WTC11 (cell line): ENCODE data around the gene ACAT2.

Experiments used
- ESRRA ChIP-seq: sonication (generic); formaldehyde crosslinking; IDR thresholded peaks from 2 replicates; pipeline ENCODE4 v1.8.1; 2022; ENCODE audit warnings: mild to moderate bottlenecking, missing genetic modification reagents, borderline replicate concordance
- JUN ChIP-seq: sonication (generic); formaldehyde crosslinking; IDR thresholded peaks from 2 replicates; pipeline ENCODE4 v1.8.0; 2023; ENCODE audit warnings: mild to moderate bottlenecking, missing genetic modification reagents
- PREB ChIP-seq: sonication (generic); formaldehyde crosslinking; IDR thresholded peaks from 2 replicates; pipeline ENCODE4 v1.8.1; 2022; ENCODE audit warnings: mild to moderate bottlenecking, missing genetic modification reagents, moderate library complexity, borderline replicate concordance
- SMAD4 ChIP-seq: sonication (generic); formaldehyde crosslinking; IDR thresholded peaks from 2 replicates; pipeline ENCODE4 v1.8.0; 2022; ENCODE audit warnings: mild to moderate bottlenecking, missing genetic modification reagents
- ZNF232 ChIP-seq: sonication (generic); formaldehyde crosslinking; IDR thresholded peaks from 2 replicates; pipeline ENCODE4 v1.8.0; 2022; ENCODE audit warnings: mild to moderate bottlenecking, missing genetic modification reagents
- TF ChIP-seq, protein P1 (sequence below): fragments of 200-600 bp; IDR thresholded peaks from 2 replicates; pipeline ENCODE4 v1.8.0; 2022; ENCODE audit warnings: antibody characterized with exemption
- TF ChIP-seq, protein P2 (sequence below): sonication (generic); formaldehyde crosslinking; IDR thresholded peaks from 2 replicates; pipeline ENCODE4 v1.8.0; 2022; ENCODE audit warnings: mild to moderate bottlenecking, missing genetic modification reagents
- TF ChIP-seq, protein P3 (sequence below): sonication (generic); formaldehyde crosslinking; IDR thresholded peaks from 2 replicates; pipeline ENCODE4 v1.8.0; 2022; ENCODE audit warnings: mild to moderate bottlenecking, missing genetic modification reagents

DNA sequence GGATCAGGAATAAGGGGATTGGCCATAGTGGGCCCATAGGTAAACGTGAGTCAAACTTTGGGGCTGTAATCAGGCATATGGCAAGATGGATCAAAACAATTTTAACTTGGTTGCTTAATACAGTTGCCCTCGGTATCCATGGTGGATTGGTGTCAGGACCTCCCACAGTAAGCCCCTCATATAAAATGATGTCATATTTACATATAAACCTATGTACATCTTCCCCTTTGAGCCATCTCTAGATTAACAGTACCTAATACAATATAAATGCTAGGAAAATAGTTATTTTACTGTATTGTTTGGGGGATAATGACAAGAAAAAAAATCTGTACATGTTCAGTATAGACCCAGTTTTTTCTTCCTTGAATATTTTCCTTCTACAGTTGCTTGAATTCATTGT, 7.4 kb upstream of the ACAT2 start:
- TF ChIP-seq JUN (CRISPR knock-in tag) (no peak), ESRRA (CRISPR knock-in tag) (no peak), ZNF232 (CRISPR knock-in tag) (no peak), PREB (CRISPR knock-in tag) (no peak), SMAD4 (CRISPR knock-in tag) (no peak)
- TF ChIP-seq, protein P1, sequence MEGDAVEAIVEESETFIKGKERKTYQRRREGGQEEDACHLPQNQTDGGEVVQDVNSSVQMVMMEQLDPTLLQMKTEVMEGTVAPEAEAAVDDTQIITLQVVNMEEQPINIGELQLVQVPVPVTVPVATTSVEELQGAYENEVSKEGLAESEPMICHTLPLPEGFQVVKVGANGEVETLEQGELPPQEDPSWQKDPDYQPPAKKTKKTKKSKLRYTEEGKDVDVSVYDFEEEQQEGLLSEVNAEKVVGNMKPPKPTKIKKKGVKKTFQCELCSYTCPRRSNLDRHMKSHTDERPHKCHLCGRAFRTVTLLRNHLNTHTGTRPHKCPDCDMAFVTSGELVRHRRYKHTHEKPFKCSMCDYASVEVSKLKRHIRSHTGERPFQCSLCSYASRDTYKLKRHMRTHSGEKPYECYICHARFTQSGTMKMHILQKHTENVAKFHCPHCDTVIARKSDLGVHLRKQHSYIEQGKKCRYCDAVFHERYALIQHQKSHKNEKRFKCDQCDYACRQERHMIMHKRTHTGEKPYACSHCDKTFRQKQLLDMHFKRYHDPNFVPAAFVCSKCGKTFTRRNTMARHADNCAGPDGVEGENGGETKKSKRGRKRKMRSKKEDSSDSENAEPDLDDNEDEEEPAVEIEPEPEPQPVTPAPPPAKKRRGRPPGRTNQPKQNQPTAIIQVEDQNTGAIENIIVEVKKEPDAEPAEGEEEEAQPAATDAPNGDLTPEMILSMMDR = no peak
- TF ChIP-seq, protein P2, sequence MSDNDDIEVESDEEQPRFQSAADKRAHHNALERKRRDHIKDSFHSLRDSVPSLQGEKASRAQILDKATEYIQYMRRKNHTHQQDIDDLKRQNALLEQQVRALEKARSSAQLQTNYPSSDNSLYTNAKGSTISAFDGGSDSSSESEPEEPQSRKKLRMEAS (CRISPR knock-in tag) = no peak
- TF ChIP-seq, protein P3, sequence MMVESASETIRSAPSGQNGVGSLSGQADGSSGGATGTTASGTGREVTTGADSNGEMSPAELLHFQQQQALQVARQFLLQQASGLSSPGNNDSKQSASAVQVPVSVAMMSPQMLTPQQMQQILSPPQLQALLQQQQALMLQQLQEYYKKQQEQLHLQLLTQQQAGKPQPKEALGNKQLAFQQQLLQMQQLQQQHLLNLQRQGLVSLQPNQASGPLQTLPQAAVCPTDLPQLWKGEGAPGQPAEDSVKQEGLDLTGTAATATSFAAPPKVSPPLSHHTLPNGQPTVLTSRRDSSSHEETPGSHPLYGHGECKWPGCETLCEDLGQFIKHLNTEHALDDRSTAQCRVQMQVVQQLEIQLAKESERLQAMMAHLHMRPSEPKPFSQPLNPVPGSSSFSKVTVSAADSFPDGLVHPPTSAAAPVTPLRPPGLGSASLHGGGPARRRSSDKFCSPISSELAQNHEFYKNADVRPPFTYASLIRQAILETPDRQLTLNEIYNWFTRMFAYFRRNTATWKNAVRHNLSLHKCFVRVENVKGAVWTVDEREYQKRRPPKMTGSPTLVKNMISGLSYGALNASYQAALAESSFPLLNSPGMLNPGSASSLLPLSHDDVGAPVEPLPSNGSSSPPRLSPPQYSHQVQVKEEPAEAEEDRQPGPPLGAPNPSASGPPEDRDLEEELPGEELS (CRISPR knock-in tag) = no peak
